GOT3 (cell line): Measurements from ENCODE around the gene CNFN.
"Not testable (repeated sequence)": the region's sequence is repeated elsewhere in the genome, so short reads cannot be mapped to it uniquely, and the experiment has no call there.

Experiments
- DNase-seq: peaks from one replicate; lab custom pipeline; 2025; ENCODE audit warnings: mixed read lengths; lab: John Stamatoyannopoulos, UW

CNFN gene

DNA sequence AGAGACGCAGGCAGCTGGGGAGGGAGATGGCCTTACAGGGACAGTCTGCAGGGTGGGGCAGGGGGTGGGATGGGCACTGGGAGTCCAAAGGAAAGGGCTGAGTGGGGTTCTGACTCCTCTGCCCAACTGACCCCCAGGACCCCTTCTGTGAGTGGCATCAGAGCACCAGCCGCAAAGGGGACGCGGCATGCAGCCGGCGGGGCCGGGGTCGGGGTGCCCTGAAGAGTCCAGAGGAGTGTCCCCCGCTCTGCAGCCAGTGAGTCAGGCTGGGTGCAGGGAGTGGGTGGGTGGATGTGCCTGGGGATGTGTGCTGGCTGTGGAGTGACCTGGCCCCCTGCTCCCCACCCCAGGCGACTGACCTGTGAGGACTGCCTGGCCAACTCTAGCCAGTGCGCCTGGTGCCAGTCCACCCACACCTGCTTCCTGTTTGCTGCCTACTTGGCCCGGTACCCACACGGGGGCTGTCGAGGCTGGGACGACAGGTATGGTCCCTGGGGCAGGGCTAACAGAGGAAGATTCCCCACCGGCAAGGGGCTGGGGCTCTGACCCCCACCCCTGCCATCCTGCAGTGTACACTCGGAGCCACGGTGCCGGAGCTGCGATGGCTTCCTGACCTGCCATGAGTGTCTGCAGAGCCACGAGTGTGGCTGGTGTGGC lies 38.9 kb downstream of the CNFN start:
- no peak for DNase-seq

DNA sequence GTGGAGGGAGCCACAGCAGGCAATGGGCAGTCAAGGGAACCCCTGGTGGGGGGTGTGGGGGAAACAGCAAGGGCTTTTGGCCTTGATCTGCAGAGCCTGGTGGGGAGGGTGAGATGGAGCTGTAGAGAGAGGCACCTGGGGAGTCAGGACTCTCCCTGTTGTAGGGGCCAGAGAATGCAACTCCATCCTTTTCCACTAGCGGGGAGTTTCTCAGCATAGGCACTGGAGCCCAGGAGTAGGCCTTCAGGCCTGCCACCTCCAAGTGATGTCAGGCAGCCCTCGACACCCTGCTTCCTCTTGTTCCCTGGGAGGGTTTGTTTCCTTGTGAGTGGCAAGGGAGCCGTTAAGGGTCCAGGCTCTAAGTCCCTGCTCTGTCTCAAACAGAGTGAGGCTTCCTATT lies 39.7 kb downstream of the CNFN start:
- DNase-seq: no peak

DNA sequence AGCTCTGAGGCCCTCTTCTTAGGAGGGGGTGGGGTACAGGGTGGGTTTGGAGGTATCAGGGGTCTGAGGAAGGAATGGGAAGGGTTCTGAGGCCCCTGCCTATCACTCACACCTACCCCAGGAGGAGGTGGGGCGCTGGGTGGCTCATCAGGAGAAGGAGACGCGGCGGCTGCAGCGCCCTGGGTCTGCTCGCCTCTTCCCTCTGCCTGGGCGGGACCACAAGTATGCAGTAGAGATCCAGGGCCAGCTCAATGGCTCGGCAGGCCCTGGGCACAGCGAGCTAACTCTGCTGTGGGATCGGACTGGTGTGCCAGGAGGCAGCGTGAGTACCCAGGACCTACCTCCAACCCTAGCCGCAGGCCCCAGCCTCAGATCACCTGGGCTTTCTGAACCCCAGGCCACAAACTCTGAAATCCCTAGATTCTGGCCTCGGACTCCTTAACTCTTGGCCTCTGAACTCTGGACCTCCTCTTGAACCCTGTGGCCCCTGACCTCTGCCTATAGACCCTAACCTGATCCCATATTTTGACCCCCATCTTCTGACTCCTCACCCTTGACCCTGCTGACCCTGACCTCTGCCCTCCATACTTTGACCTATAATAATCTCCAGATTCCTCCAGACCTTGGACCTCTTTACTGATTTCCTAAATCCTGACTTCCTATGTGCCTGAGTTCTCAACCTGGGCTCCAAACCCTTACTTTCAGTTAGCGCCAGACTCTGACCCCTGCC lies 40.6 kb downstream of the CNFN start:
- no peak for DNase-seq

DNA sequence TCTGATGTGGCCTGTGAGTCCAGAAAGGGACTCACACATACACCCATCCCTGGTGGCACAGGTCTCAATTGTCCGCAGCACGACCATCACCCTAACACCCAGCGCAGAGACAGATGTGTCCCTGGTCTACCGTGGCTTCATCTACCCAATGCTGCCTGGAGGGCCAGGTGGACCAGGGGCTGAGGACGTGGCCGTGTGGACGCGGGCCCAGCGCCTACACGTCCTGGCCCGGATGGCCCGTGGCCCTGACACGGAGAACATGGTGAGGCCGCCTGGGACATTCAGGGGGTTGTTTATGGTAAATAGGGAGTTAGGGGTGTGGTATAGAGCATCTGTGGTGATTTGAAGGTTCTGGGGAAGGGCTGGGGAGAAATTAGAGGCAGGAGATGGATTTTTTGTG lies 41.9 kb downstream of the CNFN start:
- no peak for DNase-seq

DNA sequence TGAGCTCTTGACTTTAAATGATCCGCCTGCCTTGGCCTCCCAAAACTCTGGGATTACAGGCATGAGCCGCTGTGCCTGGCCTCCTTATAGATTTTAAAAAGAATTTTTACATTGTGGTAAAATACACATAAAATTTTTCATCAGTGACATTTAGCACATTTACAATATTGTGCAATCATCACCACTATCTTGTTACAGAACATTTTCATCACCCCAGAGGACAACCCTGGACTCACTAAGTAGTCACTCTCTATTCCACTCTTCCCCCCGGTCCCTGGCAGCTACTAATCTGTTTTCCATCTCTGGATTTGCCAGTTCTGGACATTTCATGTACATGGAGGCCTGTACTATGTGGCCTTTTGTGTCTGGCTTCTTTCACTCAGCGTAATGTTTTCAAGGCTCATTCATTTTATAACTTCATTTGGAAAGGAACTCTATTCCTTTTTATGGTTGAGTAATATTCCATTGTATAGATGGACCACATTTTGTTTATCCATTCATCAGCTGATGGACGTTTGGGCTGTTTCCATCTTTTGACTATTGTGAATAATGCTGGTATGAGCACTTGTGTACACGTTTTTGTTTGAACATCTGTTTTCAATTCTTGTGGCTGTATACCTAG lies 44.8 kb downstream of the CNFN start:
- no peak for DNase-seq

DNA sequence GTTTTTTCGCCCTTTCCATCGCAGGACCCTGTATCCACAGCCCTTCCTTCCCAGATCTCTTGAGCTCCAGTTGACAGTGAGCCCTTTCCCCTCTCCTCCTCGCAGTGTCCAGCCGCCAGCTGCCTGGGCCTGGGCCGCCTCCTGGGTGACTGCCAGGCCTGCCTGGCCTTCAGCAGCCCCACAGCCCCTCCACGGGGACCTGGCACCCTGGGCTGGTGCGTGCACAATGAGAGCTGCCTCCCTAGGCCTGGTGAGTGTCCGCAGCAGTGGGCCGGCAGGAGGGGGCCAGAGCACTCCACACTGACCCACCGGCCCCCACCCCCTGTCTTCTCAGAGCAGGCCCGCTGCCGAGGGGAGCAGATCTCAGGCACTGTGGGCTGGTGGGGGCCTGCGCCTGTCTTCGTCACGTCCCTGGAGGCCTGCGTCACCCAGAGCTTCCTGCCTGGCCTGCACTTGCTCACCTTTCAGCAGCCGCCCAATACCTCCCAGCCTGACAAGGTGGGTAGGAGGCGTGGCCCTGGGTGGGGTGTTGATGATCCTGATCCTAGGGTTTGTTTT lies 45.7 kb downstream of the CNFN start:
- DNase-seq: no peak

DNA sequence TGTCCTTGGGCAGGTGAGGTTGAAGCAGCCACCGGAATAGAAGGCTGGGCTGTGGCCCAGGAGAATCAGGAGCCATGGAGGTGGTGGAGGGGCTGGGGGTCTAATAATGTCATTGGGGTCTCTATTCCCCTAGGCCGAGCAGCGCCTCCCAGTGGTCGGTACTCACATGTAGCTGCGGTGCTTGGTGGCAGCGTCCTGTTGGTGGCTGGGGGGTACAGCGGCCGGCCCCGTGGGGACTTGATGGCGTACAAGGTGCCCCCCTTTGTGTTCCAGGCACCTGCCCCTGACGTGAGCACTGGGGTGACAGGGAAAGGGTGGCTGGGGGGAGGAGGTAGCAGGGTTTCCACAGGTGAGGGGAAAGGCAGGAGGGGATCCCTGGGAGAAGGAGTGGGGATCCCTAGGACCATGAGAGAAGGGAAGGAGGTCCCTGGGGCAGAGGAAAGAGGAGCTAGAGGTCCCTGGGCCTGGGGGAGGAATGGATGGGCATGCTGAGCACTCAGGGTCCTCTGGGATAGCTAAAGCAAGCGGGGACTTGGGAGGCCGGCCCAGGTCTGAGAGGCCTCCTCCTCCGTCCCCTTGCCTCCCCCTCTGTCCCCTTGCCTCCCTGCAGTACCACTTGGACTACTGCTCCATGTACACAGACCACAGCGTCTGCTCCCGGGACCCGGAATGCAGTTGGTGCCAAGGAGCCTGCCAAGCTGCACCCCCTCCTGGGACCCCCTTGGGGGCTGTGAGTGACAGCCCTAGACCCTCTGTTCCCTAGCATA lies 46.6 kb downstream of the CNFN start:
- no peak for DNase-seq

DNA sequence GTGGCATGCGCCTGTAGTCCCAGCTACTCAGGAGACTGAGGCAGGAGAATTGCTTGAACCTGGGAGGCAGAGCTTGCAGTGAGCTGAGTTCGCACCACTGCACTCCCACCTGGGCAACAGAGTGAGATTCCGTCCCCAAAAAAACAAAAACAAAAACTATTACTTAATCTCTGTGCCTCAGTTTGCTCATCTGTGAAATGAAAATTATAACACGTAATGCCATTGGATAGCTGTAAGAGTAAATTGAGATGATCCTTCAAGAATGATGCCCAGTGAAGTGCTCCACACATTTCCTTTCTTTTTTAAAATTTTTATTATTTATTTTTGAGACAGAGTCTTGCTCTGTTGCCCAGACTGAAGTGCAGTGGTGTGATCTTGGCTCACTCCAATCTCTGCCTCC lies 50.2 kb downstream of the CNFN start:
- DNase-seq: not testable (repeated sequence)

DNA sequence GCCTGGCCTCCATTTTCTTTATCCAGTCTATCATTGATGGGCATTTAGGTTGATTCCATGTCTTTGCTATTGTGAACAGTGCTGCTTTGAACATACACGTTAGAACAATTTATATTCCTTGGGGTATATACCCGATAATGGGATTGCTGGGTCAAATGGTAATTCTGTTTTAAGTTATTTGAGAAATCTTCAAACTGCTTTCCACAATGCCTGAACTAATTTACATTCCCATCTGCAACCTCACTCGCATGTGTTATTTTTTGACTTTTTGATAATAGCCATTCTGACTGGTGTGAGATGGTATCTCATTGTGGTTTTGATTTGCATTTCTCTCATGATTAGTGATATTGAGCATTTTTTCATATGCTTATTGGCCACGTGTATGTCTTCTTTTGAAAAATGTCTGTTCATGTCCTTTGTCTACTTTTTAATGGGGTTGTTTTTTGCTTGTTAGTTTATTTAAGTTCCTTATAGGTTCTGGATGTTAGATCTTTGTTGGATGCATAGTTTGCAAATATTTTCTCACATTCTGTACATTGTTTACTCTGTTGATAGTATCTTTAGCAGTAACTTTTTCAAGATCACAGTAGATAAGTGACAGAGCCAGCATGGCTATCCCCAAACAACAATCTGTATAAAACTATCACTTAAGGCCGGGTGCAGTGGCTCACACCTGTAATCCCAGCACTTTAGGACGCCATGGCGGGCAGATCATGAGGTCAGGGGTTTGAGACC lies 50.8 kb downstream of the CNFN start:
- DNase-seq: not testable (repeated sequence)
